MG63 (cell line): ENCODE data around the gene CAMK1G. TPM values are rescaled to one million over a fixed set of nuclear protein-coding genes. Genes with fewer than 3 reads are reported as not detected.

Experiments
- DNase-seq: peaks from one replicate; pipeline ENCODE4 v3.0.0-alpha.2; 2020
- H3K27me3 ChIP-seq: fragments of 250-450 bp; sonication (Bioruptor Pico); 2 replicates; pipeline ENCODE4 v1.5.1; 2020; ENCODE audit warnings: mild to moderate bottlenecking, moderate library complexity
- H3K36me3 ChIP-seq: fragments of 250-450 bp; sonication (Bioruptor Pico); 2 replicates; pipeline ENCODE4 v1.5.1; 2020; ENCODE audit warnings: mild to moderate bottlenecking, moderate library complexity
- H3K4me3 ChIP-seq: fragments of 250-450 bp; sonication (Bioruptor Pico); 2 replicates; pipeline ENCODE4 v1.5.1; 2020; ENCODE audit warnings: mild to moderate bottlenecking, moderate library complexity
- H3K9me3 ChIP-seq: fragments of 250-450 bp; sonication (Bioruptor Pico); 2 replicates; pipeline ENCODE4 v1.5.1; 2020; ENCODE audit warnings: mild to moderate bottlenecking, moderate library complexity
- total RNA-seq: library from RNA; depleted of rRNA; stranded (reverse); fragments of >200 nt; shearing (Covaris generic); gene quantifications from 2 replicates; pipeline ENCODE4 v1.2.3, GENCODE V29; 2014; ENCODE audit warnings: low replicate concordance

The CAMK1G gene
- total RNA-seq, 1 experiment from 2014 or later = not detected

DNA sequence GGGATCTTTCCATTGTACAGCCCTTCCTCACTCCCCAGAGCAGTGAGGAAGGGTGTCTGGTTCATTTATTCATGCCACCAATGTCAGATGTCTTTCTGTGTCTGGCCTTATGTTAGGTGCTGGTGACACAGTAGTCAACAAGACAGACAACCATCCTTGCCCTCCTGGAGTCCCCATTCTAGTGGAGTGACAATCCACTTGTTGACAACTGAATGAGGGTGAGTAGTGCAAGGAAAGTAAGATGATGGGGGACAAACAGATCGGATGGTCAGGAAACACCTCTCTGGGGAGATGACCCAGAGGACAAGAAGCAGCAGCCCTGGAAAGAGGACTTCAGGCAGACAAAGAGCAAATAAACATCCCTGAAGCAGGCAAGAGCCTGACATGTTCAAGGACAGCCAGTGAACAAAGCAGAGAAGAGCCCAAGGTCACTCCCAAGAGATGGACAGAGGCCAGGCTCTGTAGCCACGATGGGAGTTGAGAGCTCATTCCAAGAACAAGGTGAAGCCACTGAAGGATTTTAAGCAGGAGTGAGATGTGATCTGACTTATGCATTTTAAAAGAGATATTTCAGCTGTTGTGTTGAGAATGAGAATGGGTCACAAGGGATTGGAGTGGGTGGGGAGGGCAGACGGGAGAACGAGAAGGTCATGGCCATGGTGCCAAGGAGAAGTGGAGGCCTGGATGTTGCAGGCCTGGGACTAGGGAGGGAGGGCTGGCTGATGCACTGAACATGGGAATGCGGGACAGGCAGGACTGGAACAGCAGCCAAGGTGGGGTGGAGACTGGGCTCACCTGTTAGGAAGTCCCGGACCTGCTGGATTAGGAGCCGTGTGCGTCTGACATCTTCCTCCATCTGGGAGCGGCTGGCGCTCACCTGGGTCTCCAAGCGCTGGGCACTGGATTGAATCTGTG lies 38.5 kb downstream of the CAMK1G start:
- no peaks in the 10 kb centered on the region for H3K9me3 ChIP-seq
- no peaks in the 10 kb centered on the region for H3K36me3 ChIP-seq
- DNase-seq = no peak
- H3K27me3 ChIP-seq = no peaks in the 10 kb centered on the region
- no peak overlapping the region for H3K4me3 ChIP-seq

GRCh38 chr1:209622841-209623829 lies 39.6 kb downstream of the CAMK1G start:
- H3K9me3 ChIP-seq = no peaks in the 10 kb centered on the region
- no peak for DNase-seq
- H3K27me3 ChIP-seq = no peaks in the 10 kb centered on the region
- no peaks in the 10 kb centered on the region for H3K36me3 ChIP-seq
- H3K4me3 ChIP-seq = no peak overlapping the region

- Histone ChIP-seq H3K36me3 (no peaks in the 10 kb centered on the region), H3K27me3 (no peaks in the 10 kb centered on the region), H3K4me3 (no peak overlapping the region), H3K9me3 (no peaks in the 10 kb centered on the region)
- peak; percentile 34 for DNase-seq
Measured at GRCh38 chr1:209624558-209625549, 41.3 kb downstream of the CAMK1G start.

DNA sequence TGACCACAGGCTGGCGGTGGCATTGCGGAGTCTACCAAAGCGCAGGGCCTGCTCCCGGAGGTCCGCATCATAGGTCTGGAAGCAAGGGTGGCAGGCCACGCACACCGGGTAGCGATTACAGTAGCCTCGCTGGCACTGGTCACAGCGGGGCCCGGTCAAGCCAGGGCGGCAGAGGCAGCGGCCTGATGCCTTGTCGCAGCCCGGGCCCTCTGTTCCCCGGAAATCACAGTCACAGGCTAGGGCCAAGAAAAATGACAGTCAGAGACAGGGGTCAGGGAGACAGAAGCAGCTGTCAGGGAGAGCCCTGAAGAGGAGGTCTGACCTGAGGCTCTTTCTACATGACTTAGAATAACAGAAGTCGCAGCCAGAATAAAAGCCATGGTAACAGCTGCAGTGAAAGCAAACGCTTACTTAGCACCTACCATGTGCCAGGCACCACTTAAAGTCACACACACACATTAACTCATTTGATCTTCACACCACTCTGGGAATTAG lies 42.3 kb downstream of the CAMK1G start:
- H3K27me3 ChIP-seq = no peaks in the 10 kb centered on the region
- no peak for DNase-seq
- no peak overlapping the region for H3K4me3 ChIP-seq
- H3K36me3 ChIP-seq = no peaks in the 10 kb centered on the region
- no peaks in the 10 kb centered on the region for H3K9me3 ChIP-seq

DNA sequence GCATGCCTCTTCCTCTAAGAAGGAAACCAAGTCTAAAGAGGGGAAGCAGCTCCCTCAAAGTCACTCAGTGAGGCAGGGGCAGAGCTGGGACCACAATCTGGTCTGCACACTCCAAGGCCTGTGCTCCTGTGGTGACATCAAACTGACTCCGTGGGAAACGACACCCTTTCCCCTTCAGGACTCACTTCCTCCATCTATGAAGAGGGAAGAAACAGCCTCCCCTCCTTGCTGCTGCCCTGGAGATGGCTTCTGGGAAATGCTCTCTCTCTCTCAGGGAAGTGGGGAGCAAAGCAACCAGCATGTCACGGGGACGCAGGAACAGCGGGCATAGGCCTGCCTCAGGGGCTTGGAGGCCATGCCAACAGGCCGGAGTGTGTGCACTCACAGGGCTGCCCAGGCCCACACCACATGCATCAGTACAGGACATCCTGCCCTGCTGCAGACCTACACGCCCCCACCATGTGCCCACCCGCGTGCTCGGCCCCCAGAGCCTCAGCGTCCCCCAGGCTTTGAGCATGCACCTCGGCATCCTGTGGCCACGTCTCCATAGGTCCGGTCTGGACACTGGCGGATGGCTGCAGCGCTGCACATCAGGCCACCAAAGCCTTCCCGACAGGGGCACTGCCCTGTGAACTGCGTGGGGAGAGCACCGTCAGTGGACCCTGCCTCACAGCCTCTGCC lies 43.0 kb downstream of the CAMK1G start:
- H3K4me3 ChIP-seq = no peak overlapping the region
- H3K9me3 ChIP-seq = no peaks in the 10 kb centered on the region
- no peaks in the 10 kb centered on the region for H3K27me3 ChIP-seq
- H3K36me3 ChIP-seq = no peaks in the 10 kb centered on the region
- DNase-seq = no peak

DNA sequence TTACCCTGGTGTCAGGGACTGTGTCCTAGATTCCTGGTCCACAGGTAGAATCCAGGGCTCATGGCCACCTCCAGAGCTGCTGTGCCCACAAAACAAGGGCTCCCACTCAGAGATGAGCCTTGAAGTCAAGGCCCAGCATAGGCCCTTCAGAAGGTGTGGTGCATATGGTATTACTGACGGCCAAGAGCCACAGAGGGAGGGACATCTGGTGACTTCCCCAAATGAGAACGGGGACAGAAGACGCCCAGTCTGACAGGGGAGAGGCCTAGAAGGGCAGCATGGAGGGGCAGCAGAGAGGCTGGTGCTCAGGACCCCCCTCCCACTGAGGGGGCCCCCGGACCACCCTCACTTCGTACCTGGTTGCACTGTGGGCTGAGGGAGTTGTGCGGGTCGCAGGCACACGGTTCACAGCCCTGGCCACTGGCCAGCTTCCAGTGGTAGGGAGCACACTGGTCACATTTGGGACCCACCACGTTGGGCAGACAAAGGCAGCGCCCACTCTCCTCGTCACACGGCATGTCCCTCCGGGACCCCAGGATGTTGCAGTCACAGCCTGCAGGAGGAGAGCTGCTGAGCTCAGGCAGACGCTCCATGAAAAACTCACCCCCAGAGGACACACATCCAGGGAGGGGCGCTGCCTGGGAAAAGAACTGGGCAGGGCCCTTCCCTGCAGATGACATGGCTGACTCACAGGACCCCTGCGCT lies 43.7 kb downstream of the CAMK1G start:
- no peak overlapping the region for H3K4me3 ChIP-seq
- no peaks in the 10 kb centered on the region for H3K36me3 ChIP-seq
- no peaks in the 10 kb centered on the region for H3K27me3 ChIP-seq
- no peak for DNase-seq
- H3K9me3 ChIP-seq = no peaks in the 10 kb centered on the region

GRCh38 chr1:209627732-209628196 lies 44.2 kb downstream of the CAMK1G start:
- H3K9me3 ChIP-seq = no peaks in the 10 kb centered on the region
- no peaks in the 10 kb centered on the region for H3K27me3 ChIP-seq
- no peak overlapping the region for H3K4me3 ChIP-seq
- DNase-seq = peak; percentile 75
- no peaks in the 10 kb centered on the region for H3K36me3 ChIP-seq

DNA sequence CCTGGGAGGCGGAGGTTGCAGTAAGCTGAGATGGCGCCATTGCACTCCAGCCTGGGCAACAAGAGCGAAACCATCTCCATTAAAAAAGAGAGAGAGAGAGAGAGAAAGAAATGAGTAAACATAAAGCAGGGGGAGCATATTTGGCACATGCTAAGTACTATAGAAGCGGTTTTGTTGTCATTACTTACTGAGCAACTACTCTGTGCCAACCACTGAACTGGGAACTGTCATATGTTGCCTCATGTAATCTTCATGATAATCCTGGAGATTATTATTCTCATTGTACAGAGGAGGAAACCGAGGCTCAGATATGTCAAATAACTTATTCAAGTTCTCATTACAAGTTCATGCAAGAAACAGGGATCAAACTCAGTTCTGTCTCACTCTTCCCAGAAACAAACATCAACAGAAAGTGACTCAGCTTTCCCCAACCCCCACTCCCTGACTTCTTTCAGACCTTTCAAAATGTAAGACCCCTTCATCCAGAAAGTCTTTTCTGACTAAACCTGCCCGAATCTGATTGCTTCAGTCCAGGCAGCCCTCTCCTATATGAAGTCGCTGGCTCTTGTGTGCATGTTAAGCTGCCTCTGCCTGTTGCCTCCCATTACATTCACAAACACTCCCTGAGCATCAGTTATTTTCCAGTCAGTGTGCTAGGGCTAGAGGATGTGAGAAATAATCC lies 45.2 kb downstream of the CAMK1G start:
- Histone ChIP-seq H3K4me3 (no peak overlapping the region), H3K36me3 (no peaks in the 10 kb centered on the region), H3K9me3 (no peaks in the 10 kb centered on the region), H3K27me3 (no peaks in the 10 kb centered on the region)
- no peak for DNase-seq

DNA sequence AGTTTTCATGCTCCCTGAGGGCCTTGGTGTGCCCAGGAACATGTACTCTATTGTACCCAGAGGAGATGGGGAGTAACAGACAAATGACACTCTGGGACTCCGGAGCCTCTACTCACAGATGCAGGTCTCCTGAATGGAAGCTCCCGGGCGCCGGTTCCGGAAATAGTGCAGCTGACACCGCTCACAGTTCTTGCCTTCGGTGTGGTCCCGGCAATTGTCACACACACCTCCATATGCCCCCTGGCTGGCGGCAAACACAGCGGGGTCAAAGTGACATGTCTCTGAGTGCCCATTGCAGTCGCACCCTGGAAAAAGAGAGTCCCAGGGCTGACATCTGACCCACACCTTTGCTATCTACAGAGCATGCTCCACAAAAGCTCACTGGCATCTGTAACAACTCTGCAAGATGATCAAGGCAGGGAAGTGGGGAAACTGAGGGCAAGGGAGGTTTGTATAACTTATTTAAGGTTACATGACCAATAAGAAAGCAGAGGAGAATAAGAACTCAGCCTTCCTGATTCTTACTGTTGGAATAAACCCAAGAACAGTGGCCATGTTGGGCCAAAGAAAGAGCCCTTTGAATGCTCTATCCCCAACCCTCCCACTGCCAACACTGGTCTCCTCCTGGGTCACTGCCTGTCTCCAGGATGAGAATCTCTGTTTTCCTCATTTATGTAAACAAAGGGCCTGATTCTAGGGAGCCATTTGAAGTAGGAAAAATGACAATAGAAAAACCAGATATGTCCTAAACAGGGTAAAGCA lies 46.3 kb downstream of the CAMK1G start:
- Histone ChIP-seq H3K9me3 (no peaks in the 10 kb centered on the region), H3K36me3 (no peaks in the 10 kb centered on the region), H3K27me3 (no peaks in the 10 kb centered on the region), H3K4me3 (no peak overlapping the region)
- DNase-seq = no peak

GRCh38 chr1:209630383-209631225 lies 47.1 kb downstream of the CAMK1G start:
- no peak for DNase-seq
- Histone ChIP-seq H3K4me3 (no peak overlapping the region), H3K36me3 (no peaks in the 10 kb centered on the region), H3K27me3 (no peaks in the 10 kb centered on the region), H3K9me3 (no peaks in the 10 kb centered on the region)

DNA sequence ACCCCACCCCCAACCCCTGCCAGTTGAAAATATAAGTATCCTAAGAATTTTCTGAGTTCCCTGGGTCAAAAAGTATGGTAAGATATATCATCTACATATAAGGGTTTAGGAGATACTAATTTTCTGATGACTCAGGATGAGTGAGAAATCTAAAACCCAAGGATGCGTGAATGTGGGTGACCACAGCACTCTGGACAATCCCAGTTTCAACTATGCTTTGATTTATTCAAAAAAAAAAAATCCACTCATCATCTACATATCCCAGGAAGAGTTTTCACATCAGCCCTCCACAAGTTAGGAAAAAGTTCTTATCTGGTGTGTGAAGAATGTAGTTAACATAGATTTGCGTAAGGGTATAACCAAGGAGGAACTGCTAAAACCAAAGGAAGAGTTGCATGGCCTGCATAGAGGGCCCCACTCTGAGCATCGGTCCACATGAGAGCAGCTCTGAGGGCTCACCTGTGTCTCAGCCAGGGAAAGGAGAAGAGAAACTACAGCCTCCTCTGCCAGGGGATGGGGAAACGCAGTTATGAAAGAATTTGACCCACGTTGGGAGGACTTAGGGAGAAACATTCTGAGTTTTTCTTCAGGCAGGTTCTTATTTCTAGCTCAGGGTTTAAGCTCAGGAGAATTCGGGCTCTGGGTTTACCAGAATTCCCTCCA lies 50.0 kb downstream of the CAMK1G start:
- H3K9me3 ChIP-seq = no peaks in the 10 kb centered on the region
- DNase-seq = no peak
- no peaks in the 10 kb centered on the region for H3K27me3 ChIP-seq
- no peak overlapping the region for H3K4me3 ChIP-seq
- H3K36me3 ChIP-seq = no peaks in the 10 kb centered on the region

DNA sequence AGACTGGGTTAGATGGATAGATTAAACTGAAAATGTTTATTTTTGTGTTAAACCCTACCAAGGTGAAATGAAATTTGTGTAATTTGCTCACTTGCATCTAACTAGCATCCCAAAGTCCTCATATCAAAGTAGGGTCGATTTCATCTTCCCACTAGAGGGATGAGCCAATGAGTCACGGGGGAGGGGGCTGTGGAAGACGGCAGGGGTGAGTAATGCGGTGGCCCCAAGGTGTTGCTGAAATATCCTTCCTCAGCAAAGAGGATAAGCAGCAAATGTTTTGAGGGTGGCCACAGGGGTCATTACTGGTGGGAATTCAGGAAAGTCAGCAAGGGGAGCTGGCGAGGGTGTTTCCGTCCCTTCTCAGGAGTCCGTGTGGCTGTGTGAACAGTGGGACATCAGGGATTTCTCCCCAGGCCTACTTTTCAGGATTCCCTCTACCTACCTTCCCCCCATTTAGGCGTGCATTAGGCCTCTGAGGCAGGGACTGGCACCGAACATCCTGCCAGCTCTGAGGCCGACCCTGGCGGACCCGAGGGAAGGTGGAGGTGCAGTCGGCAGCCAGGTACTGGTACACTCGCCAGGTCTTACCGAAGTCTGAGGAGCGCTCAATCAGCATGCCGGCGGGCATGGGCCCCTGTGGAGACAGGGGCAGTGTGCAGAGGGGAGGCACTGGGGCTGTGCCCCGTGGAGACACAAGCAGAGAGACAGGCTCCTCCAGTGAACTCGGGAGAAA lies 50.7 kb downstream of the CAMK1G start:
- DNase-seq = no peak
- H3K27me3 ChIP-seq = no peaks in the 10 kb centered on the region
- no peak overlapping the region for H3K4me3 ChIP-seq
- H3K9me3 ChIP-seq = no peaks in the 10 kb centered on the region
- no peaks in the 10 kb centered on the region for H3K36me3 ChIP-seq
